Renal cortical epithelial cell (primary cell): Measurements from ENCODE around the gene SULT1A1. TPM values are rescaled to one million over a fixed set of nuclear protein-coding genes. Genes with fewer than 3 reads are reported as not detected.
"Not testable (repeated sequence)": the region's sequence is repeated elsewhere in the genome, so short reads cannot be mapped to it uniquely, and the experiment has no call there.

Source experiments
- DNase-seq: peaks from one replicate; pipeline ENCODE4 v3.0.0-alpha.2; 2011; ENCODE audit warnings: low read depth
- total RNA-seq: library from RNA; depleted of rRNA; stranded (reverse); fragments of >200 nt; gene quantifications from 2 replicates; pipeline ENCODE4 v1.2.3, GENCODE V29; 2014

SULT1A1 gene
- total RNA-seq, 1 donor from 2014 or later, result 7.1 TPM

GRCh38 chr16:28608867-28609596, 812 bp downstream of the SULT1A1 start:
- DNase-seq, result not testable (repeated sequence)

GRCh38 chr16:28608496-28608808, 1.4 kb downstream of the SULT1A1 start:
- DNase-seq, result not testable (repeated sequence)

- DNase-seq, result not testable (repeated sequence)
Measured at GRCh38 chr16:28607681-28608495, 2.0 kb downstream of the SULT1A1 start.

GRCh38 chr16:28607116-28607623, 2.7 kb downstream of the SULT1A1 start:
- DNase-seq, result no peak

- no peak for DNase-seq
Measured at GRCh38 chr16:28606291-28607115, 3.3 kb downstream of the SULT1A1 start.

GRCh38 chr16:28604186-28604565, 5.7 kb downstream of the SULT1A1 start:
- DNase-seq, result no peak

GRCh38 chr16:28603381-28604185, 6.3 kb downstream of the SULT1A1 start:
- no peak for DNase-seq

- no peak for DNase-seq
Measured at GRCh38 chr16:28602529-28602928, 7.3 kb downstream of the SULT1A1 start.

- DNase-seq, result not testable (repeated sequence)
Measured at GRCh38 chr16:28602062-28602461, 7.8 kb downstream of the SULT1A1 start.

- not testable (repeated sequence) for DNase-seq
Measured at GRCh38 chr16:28601589-28601988, 8.3 kb downstream of the SULT1A1 start.

GRCh38 chr16:28600965-28601364, 8.9 kb downstream of the SULT1A1 start:
- DNase-seq, result not testable (repeated sequence)

GRCh38 chr16:28599377-28600285, 10.2 kb downstream of the SULT1A1 start:
- DNase-seq, result not testable (repeated sequence)

GRCh38 chr16:28597692-28598261, 12.1 kb downstream of the SULT1A1 start:
- DNase-seq, result no peak

- peak; percentile 81 for DNase-seq
Measured at GRCh38 chr16:28596840-28597691, 12.8 kb downstream of the SULT1A1 start, which contains the start of gene SULT1A2. Gene SULT1A2, minus strand, starts transcription at chr16:28597050. Its CDS starts 1,120 bp downstream, at chr16:28595930.

GRCh38 chr16:28596115-28596630, 13.7 kb downstream of the SULT1A1 start:
- DNase-seq, result no peak

- not testable (repeated sequence) for DNase-seq
Measured at GRCh38 chr16:28595451-28595850, 14.4 kb downstream of the SULT1A1 start.

- no peak for DNase-seq
Measured at GRCh38 chr16:28592979-28593553, 16.8 kb downstream of the SULT1A1 start.

GRCh38 chr16:28592511-28592910, 17.3 kb downstream of the SULT1A1 start:
- DNase-seq, result no peak
